GM19240 (cell line): Measurements from ENCODE around the gene TMEM125.

Source experiments
- DNase-seq: peaks from one replicate; pipeline ENCODE4 v3.0.0; 2011; ENCODE audit warnings: low spot score; ENCODE audit not compliant: insufficient read length

Gene TMEM125

DNA sequence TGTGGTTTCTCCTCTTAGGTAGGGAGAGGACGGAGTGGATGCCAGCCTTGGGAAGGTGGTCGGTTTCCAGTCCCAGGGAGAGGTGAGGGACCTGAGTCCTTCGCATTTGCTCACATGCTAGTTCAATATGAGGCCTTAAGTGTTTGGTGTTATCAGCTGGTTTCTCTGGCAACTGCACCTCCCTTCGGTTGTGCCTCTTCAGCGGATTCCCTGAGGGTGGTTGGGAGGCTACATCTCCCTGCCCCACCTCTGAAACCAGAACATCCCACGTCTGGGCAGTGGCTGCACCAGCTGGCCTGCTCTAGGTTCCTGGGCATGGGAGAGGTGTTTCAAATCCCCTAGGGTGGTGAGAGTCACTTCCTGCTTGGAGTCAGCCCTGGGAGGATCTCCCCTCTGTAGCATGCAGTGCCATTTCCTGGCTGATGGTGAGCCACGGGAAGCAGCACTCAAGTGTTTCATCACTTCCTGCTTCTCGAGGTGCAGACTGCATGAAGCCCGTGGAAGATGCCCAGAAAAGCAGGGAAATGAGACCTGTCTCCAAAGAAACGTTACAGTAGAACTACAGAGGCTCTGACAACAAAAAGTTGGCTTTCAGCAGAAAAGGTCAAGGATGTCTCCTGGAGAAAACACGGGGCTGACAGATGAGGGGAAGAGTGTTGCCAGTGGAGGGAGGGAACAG is 4.5 kb downstream of the TMEM125 start:
- DNase-seq, result no peak

GRCh38 chr1:43274804-43275180 is 5.0 kb downstream of the TMEM125 start:
- no peak for DNase-seq

DNA sequence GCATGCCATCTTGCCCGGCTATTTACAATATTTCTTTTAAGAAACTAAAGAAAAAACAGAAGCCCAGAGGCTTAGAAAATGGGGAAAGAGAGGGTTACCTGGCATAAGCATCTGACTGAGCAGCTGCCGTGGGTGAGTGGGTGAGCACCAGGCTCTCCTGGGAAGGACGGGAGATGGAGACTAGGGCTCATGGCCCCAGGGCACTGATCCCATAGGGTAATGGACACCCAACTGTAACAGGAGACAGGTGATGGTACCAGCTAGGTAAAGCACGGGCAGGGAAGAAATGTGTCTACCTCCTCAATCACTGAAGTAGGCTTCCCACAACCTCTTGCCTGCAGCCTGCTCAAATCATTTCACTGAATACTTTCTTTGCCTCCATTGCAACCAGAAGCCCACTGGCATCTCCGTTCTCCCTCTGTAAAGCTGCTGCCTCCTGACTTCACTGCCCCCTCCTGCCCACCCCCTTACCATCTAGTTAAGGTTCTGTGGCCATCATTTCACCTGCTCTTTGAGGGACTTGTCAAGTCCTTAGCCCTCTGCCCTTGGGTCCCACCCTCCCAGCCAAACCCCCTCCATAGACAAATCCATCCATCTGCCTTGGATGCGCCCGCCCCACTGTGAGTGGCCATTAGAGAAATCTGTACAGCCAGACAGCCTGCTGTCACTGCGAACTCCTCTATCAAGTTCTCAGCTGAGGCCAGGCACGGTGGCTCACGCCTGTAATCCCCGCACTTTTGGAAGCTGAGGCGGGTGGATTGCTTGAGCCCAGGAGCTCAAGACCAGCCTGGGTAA is 6.2 kb downstream of the TMEM125 start:
- no peak for DNase-seq

DNA sequence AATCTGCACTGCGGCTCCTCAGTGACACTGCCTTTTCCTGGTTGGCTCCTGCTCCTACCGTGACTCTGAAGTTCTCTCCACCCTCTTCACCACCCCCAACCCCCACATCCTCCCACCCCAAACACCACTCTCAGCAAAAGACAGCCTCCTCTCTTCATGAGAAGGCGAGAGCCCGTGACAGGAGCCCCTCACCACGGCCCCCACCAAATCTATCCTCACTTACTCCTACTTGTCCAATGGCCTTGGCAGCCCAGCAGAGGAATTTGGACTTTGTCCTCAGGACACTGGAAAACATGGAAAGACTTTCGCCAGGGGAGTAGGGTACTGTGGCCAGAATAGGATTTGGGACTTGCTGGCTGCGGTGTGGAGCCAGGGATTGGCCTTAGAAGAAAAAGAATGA is 6.9 kb downstream of the TMEM125 start:
- no peak for DNase-seq

DNA sequence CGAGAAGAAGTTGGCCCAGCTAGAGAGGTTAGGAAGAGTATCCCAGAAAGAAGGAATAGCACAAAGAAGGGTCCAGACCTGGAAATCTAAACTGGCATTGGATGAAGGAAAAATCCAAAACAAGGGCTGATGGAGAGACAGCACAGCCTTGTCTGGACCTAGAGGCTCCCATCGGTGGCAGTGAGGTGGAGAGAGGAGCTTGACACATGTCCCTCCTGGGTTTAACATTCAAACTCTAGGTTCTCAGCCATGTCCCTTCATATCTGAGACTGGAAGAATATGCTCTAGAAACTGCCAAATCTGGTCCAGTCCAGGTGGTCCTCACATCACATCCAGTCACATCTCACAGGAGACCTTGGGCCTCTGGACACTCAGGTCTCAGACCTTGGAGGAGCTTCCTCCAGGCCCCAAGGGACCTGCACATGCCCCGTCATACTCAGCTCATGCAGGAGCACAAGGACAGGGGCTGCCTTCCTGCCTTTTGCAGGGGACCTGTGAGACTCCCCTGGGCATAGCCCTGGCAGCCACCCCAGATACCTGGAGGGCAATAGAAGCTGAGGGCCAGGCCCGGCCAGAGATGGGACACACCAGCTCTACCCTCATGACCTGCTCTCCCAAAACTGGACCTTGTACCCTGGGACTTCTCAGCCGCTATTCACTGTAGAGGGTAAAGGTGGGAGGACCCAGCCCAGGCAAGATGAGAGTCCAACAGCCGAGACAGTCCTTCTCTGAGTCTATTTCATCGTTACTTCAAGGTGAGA is 7.5 kb downstream of the TMEM125 start:
- no peak for DNase-seq

GRCh38 chr1:43279161-43279560 is 9.4 kb downstream of the TMEM125 start:
- no peak for DNase-seq

GRCh38 chr1:43279666-43280065 is 9.9 kb downstream of the TMEM125 start:
- DNase-seq, result no peak

DNA sequence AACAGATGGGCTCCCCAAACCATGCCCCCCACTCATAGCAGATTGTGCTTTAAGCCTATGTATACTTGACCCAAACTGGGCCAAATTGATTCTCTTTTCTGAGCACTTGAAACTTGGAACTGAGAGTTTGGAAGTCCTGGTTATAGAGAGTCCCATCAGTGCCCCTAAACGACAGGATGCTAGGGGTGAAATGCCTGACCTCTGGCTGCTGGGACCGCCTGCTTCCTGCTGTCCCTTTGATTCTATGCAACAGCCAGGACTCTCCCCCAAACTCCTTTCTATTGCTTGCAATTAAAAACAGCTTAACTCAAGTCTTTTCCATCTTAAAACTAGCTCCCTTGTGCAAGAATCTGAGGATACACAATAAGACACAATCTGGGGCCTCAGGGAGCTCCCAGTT is 10.9 kb downstream of the TMEM125 start:
- no peak for DNase-seq

DNA sequence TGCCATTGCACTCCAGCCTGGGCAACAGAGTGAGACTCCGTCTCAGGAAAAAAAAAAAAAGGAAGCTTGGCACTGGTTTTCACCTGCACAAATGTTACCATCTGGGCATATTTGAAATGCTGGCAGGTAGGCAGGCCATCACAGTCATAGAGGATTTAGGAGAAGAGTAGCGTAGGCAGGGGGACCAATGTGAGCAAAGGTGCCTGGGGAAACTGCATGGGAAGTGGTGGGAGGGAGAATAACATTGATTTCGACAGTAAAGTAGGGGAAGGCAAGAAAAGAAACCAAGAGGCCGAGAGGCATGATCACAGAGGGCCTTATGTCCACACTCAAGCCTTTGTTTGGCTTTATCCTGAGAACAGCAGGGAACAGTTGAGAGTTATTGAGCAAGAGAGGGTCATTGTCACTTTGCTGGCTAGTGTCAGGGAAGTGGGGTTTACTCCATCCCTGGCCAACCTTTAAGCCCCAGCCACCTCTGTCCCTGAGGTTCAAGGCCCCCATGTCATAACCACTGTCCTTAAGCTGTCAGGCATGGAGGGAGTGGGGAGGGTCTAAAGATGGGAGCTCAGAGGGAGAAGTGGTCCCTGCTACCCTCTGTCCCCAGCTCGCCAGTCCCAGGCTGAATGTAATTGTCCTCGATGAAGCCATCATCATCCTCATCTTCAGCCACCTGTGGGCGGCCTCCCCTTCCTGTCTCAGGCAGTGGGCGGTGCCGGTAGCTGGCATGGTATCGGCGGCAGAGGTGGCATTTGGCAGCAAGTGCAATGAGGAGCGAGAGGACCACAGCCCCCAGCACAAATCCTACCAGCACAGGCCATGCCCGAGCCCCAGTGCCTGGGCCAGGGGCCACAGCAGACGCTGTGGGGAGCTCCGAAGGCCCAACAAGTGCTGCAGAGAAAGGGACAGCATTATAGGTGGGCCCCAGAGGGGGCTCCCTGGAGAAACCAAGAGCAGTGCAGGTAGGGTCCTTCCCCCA is 12.7 kb downstream of the TMEM125 start:
- no peak for DNase-seq

DNA sequence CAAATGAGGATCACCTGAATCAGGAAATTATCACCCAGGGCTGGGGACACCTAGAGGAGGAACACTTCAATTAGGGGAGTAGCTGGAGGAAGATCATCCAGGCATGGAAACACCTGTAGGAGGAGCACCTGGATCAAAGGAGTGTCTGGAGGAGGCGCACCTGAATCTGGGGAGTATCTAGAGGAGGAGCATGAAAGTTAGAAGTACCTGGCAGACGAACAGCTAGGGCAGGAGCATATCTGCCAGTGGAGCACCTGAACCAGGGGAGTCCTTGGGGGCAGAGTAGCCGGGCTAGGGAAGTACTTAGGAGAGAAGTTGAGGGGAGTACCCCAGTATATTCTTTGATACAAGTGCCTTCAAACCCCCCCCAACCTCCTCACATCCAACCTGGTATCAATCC is 14.3 kb downstream of the TMEM125 start:
- no peak for DNase-seq

DNA sequence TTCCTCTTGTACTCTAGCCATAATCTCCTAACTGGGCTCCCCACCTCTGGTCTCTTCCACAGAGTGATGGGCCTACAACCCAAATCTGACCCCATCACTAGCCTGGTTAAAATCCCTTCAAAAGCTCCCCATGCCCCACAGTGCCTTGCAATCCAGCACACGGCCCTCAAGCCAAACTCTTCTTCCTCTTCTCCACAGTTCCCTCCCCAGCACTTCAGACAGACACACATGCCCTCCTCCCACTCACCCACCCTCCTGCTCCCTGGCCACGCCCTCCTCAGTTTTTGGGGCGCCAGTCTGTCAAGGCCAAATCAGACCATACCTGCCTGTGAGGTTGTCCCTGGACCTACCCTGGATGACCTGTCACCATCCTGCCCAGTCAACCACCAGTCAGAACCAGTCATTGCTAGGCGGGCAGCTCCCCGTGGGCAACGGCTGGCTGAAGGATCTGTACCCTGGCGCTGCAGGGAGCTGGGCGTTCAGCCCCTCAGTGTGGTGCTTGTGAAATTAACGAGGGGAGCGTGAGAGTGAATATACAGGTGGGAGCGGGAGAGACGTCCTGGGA is 14.8 kb downstream of the TMEM125 start:
- no peak for DNase-seq

DNA sequence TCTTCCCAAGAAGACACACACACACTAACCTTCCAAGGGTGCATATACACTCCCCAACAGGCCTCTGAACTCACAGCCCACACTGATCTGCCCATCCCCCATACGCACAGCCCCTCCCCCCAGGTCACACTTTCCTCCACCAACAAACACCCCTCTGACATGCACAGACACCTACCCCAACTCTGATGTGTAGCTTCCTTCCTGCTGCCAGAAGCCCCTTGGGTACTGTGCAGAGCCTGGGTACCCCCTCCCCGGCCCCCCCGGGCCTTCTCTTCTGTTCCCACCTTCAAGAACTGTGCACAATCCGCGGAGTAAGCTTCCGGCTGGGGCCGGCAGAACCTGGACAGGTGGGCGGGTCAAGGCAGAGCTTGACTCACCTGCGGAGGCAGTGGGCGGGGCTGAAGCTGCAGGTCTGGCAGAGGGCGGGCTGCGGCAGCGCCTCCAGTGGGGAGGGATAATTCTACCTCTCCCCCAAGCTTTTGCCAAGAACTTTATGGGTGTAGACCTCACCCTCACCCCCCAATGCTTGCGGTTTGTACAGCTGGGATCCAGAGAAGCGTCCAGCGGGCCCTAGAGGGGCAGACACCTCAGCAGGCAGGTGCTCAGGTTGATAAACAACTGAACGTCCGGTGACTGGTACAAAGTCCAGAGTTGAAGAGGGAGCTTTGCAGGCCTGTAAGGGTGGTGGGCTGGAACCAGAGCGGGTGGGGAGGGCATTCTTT is 15.6 kb downstream of the TMEM125 start, which contains the start of gene C1orf210:
TSS of gene C1orf210 (minus strand) at position 313 of the 722 bp plus-strand sequence. CDS start 2,311 bp downstream, outside the sequence.
- no peak for DNase-seq

DNA sequence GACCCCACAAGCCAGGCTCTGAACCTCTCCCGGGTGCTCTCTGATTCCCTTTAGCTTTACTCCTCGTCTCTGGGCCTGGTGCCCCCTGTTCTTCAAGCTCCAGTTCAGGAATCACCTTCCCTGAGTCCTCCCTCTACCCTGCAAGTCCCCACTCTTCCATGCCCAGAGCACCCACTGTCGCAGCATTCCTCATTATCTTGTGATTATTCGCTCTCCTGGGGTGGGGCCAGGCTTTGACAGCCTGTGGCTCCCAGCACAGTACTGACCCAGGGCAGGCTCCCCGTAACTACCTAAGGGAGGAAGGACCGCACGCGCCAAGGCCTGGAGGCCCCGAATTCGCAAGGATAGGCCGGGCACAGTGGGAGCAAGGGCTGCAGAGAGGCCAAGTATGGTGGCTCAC is 16.3 kb downstream of the TMEM125 start:
- DNase-seq, result no peak

- DNase-seq, result no peak
Observed at GRCh38 chr1:43286533-43286932, 16.8 kb downstream of the TMEM125 start.

GRCh38 chr1:43288058-43288784 is 18.4 kb downstream of the TMEM125 start:
- DNase-seq, result no peak

GRCh38 chr1:43288785-43289706 is 19.3 kb downstream of the TMEM125 start:
- DNase-seq, result no peak

DNA sequence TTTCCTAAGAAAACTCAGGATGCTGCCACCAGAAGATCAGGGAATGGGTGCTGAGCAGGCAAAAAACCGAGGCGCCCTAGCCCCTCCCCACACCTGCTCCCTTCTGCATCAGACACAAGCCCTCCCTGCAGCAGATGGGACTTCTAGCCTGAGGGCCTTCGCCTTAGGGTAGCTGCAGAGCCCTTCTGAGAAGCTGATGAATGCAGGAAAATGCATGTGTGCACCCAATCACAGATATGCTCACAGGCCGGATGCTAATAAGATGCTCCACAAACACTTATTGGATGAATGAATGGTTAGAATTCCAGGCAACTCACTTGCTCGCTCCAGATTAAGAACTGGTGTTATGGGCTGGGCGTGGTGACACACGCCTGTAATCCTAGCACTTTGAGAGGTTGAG is 22.4 kb downstream of the TMEM125 start:
- DNase-seq, result no peak

GRCh38 chr1:43292679-43293078 is 22.9 kb downstream of the TMEM125 start:
- no peak for DNase-seq
